Measurements from ENCODE around the gene ADGRV1.

ADGRV1 gene

GRCh38 chr5:91114658-91115057, 556.1 kb downstream of the ADGRV1 start:
- in situ Hi-C loops (cut with HindIII; ENCODE audit: low pct_ligation_motif_present, low pct_unique_long_range_greater_than_20kb, low sequenced_read_pairs): loop anchor here (25.0 kb wide), 1 partner anchor 273 kb away; the partner anchor contains the start of gene ARRDC3
- no peak for DNase-seq

- DNase-seq: no peak
- in situ Hi-C loops (cut with HindIII; ENCODE audit: low pct_ligation_motif_present, low pct_unique_long_range_greater_than_20kb, low sequenced_read_pairs): loop anchor here (25.0 kb wide), 1 partner anchor 269 kb away; the partner anchor contains the start of gene ARRDC3
Observed at GRCh38 chr5:91118354-91118753, 559.8 kb downstream of the ADGRV1 start.

- no peak for DNase-seq
- in situ Hi-C loops (cut with HindIII; ENCODE audit: low pct_ligation_motif_present, low pct_unique_long_range_greater_than_20kb, low sequenced_read_pairs): loop anchor here (25.0 kb wide), 1 partner anchor 269 kb away; the partner anchor contains the start of gene ARRDC3
Observed at GRCh38 chr5:91118796-91119195, 560.2 kb downstream of the ADGRV1 start.

- in situ Hi-C loops (cut with HindIII; ENCODE audit: low pct_ligation_motif_present, low pct_unique_long_range_greater_than_20kb, low sequenced_read_pairs): loop anchor here (25.0 kb wide), 1 partner anchor 268 kb away; the partner anchor contains the start of gene ARRDC3
- no peak for DNase-seq
Observed at GRCh38 chr5:91119217-91119616, 560.6 kb downstream of the ADGRV1 start.

GRCh38 chr5:91119981-91120850, 561.6 kb downstream of the ADGRV1 start:
- DNase-seq: no peak
- in situ Hi-C loops (cut with HindIII; ENCODE audit: low pct_ligation_motif_present, low pct_unique_long_range_greater_than_20kb, low sequenced_read_pairs): loop anchor here (25.0 kb wide), 1 partner anchor 267 kb away; the partner anchor contains the start of gene ARRDC3

- in situ Hi-C loops (cut with HindIII; ENCODE audit: low pct_ligation_motif_present, low pct_unique_long_range_greater_than_20kb, low sequenced_read_pairs): loop anchor here (25.0 kb wide), 1 partner anchor 266 kb away; the partner anchor contains the start of gene ARRDC3
Observed at GRCh38 chr5:91121347-91121993, 562.9 kb downstream of the ADGRV1 start.

GRCh38 chr5:91122651-91123050, 564.1 kb downstream of the ADGRV1 start:
- no peak for DNase-seq
- in situ Hi-C loops (cut with HindIII; ENCODE audit: low pct_ligation_motif_present, low pct_unique_long_range_greater_than_20kb, low sequenced_read_pairs): loop anchor here (25.0 kb wide), 1 partner anchor 265 kb away; the partner anchor contains the start of gene ARRDC3

More at GRCh38 chr5:91121347-91121993, 562.9 kb downstream of the ADGRV1 start:
- no peak for DNase-seq

- DNase-seq: no peak
- in situ Hi-C loops (cut with HindIII; ENCODE audit: low pct_ligation_motif_present, low pct_unique_long_range_greater_than_20kb, low sequenced_read_pairs): loop anchor here (25.0 kb wide), 1 partner anchor 264 kb away; the partner anchor contains the start of gene ARRDC3
Observed at GRCh38 chr5:91123291-91123690, 564.7 kb downstream of the ADGRV1 start.

GRCh38 chr5:91123901-91124300, 565.3 kb downstream of the ADGRV1 start:
- in situ Hi-C loops (cut with HindIII; ENCODE audit: low pct_ligation_motif_present, low pct_unique_long_range_greater_than_20kb, low sequenced_read_pairs): loop anchor here (25.0 kb wide), 1 partner anchor 263 kb away; the partner anchor contains the start of gene ARRDC3
- no peak for DNase-seq

GRCh38 chr5:91125916-91126315, 567.3 kb downstream of the ADGRV1 start:
- in situ Hi-C loops (cut with HindIII; ENCODE audit: low pct_ligation_motif_present, low pct_unique_long_range_greater_than_20kb, low sequenced_read_pairs): no loop called here
- no peak for DNase-seq

GRCh38 chr5:91126448-91126847, 567.9 kb downstream of the ADGRV1 start:
- in situ Hi-C loops (cut with HindIII; ENCODE audit: low pct_ligation_motif_present, low pct_unique_long_range_greater_than_20kb, low sequenced_read_pairs): no loop called here
- DNase-seq: no peak

- in situ Hi-C loops (cut with HindIII; ENCODE audit: low pct_ligation_motif_present, low pct_unique_long_range_greater_than_20kb, low sequenced_read_pairs): no loop called here
- no peak for DNase-seq
Observed at GRCh38 chr5:91126888-91127287, 568.3 kb downstream of the ADGRV1 start.

- no peak for DNase-seq
- in situ Hi-C loops (cut with HindIII; ENCODE audit: low pct_ligation_motif_present, low pct_unique_long_range_greater_than_20kb, low sequenced_read_pairs): no loop called here
Observed at GRCh38 chr5:91127456-91128081, 569.0 kb downstream of the ADGRV1 start.

GRCh38 chr5:91128604-91129003, 570.0 kb downstream of the ADGRV1 start:
- no peak for DNase-seq
- in situ Hi-C loops (cut with HindIII; ENCODE audit: low pct_ligation_motif_present, low pct_unique_long_range_greater_than_20kb, low sequenced_read_pairs): no loop called here

GRCh38 chr5:91129748-91130147, 571.2 kb downstream of the ADGRV1 start:
- in situ Hi-C loops (cut with HindIII; ENCODE audit: low pct_ligation_motif_present, low pct_unique_long_range_greater_than_20kb, low sequenced_read_pairs): no loop called here
- DNase-seq: no peak

GRCh38 chr5:91130759-91131158, 572.2 kb downstream of the ADGRV1 start:
- in situ Hi-C loops (cut with HindIII; ENCODE audit: low pct_ligation_motif_present, low pct_unique_long_range_greater_than_20kb, low sequenced_read_pairs): no loop called here
- no peak for DNase-seq

GRCh38 chr5:91132550-91132949, 574.0 kb downstream of the ADGRV1 start:
- no peak for DNase-seq
- in situ Hi-C loops (cut with HindIII; ENCODE audit: low pct_ligation_motif_present, low pct_unique_long_range_greater_than_20kb, low sequenced_read_pairs): no loop called here

- no peak for DNase-seq
- in situ Hi-C loops (cut with HindIII; ENCODE audit: low pct_ligation_motif_present, low pct_unique_long_range_greater_than_20kb, low sequenced_read_pairs): no loop called here
Observed at GRCh38 chr5:91133183-91133582, 574.6 kb downstream of the ADGRV1 start.
